OCI-LY7 (cell line): ENCODE results near the gene OPCML.

Source experiments
- EZH2phosphoT487 ChIP-seq: fragments of 200-600 bp; sonication (generic); IDR thresholded peaks from 2 replicates; pipeline ENCODE4 v1.6.1; 2018; ENCODE audit warnings: low read depth, borderline replicate concordance, mild to moderate bottlenecking, mixed run types, antibody characterized with exemption, low read length, moderate library complexity, mixed read lengths
- TF ChIP-seq, protein P1 (sequence below): fragments of 200-600 bp; sonication (generic); conservative IDR thresholded peaks from 2 replicates; pipeline ENCODE4 v1.5.1; 2014; ENCODE audit warnings: mild to moderate bottlenecking, antibody characterized with exemption, low read length, moderate library complexity, mixed read lengths

DNA sequence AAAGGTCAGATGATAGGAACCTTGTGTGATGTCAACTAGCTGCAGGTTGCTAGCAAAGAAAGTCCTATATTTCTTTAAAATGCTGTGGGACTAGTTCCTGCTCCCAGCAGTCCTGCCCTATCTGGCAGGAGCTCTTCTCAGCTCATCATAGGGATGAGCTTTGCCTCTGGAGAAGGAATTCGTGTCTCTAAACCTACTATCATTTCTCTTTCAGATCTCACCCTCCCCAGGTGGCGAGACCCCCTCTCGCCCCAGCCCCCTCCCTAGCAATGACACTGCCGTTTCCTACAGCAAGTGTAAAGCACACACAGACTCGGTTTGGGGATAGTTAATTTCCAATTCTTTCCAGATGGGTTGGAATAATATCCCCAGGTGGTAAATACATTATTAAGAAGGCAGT is 533.3 kb downstream of the OPCML start:
- TF ChIP-seq, protein P1, sequence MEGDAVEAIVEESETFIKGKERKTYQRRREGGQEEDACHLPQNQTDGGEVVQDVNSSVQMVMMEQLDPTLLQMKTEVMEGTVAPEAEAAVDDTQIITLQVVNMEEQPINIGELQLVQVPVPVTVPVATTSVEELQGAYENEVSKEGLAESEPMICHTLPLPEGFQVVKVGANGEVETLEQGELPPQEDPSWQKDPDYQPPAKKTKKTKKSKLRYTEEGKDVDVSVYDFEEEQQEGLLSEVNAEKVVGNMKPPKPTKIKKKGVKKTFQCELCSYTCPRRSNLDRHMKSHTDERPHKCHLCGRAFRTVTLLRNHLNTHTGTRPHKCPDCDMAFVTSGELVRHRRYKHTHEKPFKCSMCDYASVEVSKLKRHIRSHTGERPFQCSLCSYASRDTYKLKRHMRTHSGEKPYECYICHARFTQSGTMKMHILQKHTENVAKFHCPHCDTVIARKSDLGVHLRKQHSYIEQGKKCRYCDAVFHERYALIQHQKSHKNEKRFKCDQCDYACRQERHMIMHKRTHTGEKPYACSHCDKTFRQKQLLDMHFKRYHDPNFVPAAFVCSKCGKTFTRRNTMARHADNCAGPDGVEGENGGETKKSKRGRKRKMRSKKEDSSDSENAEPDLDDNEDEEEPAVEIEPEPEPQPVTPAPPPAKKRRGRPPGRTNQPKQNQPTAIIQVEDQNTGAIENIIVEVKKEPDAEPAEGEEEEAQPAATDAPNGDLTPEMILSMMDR, result no peak
- no peak for TF ChIP-seq EZH2phosphoT487
